ENCODE results near the gene FURIN.
"Not testable (repeated sequence)": the region's sequence is repeated elsewhere in the genome, so short reads cannot be mapped to it uniquely, and the experiment has no call there.

FURIN gene

DNA sequence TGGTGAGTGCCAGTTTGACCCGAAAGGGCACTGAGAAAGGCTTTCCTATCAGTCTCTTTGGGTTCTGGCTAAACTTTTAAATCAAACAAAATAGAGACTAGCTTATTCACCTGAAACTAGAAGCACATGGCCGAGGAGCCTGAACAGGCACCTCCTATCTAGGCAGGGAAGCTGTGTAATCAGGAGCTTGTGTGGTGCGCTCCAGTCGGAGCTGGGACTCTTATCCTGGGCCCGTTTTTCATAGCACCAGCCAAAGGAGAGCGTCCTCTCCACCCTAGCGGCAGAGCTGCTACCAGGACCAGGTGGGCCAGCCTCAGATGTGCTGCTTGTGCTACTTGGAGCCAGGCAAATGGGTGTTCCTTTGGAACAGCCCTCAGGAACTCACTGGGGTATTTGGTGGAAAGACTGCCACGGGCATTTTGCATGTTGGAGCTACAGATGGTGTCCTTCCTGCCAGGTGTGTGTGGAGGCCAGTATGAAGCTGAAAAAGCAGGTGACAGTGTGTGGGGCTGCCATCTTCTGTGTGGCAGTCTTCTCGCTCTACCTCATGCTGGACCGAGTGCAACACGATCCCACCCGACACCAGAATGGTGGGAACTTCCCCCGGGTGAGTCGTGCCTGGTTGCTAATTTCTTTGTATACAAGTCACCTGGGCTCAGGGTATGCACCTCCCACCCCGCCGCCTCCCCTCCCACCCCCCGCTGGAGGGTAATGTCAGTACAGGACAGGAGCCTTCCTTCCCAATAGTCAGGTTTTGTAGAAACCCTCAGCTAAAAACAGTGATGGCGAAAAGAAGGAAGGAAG, 35.5 kb downstream of the FURIN start:
- no peak for DNase-seq

DNA sequence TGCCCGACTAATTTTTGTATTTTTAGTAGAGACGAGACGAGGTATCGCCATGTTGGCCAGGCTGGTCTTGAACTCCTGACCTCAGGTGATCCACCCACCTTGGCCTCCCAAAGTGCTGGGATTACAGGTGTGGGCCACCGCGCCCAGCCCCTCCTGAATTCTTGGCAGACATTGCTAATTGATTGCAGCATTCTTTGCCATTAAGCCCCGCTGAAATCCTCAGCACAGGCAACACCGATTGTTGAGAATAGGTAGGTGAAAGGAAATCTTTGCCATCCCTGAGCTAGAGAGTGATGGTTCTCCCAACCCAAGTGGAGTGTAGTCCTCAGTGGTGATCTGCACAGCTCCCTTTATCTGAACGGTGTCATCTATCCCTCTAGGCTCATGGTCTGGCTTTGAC, 36.4 kb downstream of the FURIN start:
- DNase-seq = no peak

DNA sequence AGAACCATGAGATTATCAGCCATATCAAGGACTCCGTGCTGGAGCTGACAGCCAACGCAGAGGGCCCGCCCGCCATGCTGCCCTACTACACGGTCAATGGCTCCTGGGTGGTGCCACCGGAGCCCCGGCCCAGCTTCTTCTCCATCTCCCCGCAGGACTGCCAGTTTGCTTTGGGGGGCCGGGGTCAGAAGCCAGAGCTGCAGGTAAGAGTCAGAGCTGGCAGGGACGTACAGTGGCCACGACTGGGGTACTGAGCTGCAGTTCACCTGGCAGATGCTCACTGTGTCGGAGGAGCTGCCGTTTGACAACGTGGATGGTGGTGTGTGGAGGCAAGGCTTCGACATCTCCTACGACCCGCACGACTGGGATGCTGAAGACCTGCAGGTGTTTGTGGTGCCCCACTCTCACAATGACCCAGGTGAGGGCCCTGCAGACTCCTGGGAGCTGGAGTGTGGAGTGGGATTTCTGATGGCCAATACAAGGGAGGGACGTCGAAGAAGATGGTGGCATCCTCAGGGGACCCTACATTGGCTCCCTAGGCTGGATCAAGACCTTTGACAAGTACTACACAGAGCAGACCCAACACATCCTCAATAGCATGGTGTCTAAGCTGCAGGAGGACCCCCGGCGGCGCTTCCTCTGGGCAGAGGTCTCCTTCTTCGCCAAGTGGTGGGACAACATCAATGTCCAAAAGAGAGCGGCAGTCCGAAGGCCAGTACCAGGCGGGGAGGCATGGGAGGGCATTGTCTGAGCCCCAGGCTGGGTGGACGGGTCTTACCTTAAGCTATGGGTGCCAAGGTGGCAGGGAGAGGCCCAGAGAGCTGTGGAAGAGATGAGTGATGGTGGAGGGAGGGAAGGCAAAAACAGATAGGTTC, 37.2 kb downstream of the FURIN start:
- DNase-seq = no peak

DNA sequence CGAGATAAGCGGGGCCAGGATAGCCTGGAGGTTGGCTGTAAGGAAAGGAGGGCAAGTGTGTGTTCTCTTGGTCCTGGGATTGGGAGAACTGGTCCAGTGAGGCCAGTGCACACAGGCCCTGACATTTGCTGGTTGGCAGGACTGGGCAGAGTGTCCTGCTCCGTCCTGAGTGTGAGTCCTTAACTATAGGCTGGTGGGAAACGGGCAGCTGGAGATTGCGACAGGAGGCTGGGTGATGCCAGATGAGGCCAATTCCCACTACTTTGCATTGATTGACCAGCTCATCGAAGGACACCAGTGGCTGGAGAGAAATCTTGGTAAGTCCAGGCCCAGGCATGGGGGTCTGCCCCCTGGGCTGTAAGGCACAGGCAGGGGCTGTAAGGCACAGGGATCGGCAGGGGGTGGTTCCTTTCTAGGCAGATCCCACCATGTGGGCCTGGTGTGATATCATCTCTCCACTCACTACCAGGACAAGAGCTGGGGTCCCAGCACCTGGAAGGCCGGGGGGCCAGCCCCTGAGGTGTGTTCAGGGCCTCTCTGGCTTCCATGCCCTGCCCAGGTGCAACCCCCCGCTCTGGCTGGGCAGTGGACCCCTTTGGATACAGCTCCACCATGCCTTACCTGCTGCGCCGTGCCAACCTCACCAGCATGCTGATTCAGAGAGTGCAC, 37.9 kb downstream of the FURIN start:
- DNase-seq = no peak

DNA sequence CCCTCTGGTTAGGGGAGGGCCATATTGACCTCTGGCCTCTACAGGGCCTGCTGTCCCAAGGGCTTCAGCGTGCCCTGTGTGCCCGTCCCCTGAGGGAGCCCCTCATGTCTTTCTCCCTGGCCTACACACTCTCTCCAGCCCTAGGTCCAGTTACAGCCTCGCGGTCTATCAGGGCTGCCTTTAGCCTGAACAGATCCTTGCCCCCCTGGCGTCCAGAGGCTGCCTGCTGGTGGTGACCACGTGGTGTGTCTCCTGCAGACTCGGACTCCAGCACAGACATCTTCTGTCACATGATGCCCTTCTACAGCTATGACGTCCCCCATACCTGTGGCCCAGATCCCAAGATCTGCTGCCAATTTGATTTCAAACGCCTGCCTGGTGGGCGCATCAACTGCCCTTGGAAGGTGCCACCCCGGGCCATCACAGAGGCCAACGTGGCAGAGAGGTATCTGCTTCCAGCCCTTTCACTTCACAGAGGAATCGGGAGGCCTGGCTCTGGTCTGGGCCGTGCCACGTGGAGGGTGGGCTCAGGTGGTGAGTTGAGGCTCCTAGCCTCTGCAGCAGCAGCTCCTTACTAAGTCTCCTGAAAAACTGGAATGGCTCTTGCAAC, 38.8 kb downstream of the FURIN start:
- no peak for DNase-seq

DNA sequence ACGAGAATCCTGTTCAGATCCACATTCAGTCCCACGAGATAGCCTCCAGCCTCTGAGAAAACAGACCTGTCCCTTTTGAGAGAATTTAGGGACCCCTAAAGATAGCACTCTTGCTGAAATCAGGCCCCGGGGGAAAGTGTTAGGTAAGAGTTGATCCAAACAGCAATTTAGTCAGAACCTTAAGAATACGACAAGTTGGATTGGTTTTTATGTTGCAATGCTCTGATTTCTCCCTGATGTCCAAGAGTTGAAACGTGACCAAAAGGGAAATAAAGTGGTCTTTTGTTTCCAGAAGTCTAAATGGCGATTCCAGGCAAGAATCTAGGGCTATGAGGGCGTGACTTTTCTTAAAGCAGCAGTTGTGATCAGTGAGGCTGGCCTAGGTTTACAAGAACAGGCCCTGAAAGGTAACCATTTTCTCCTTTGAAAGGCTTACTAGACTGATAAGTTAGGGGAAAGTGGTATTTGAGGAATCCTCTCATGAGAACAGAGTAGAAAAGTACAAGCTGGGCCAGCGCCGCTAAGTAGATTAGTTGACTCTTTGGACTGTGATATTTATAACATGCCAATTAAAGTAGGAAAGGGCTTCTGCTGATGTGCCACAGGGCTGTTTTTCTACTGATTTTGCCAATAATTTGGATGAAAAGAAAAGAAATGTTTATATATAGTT, 39.6 kb downstream of the FURIN start:
- DNase-seq = no peak

DNA sequence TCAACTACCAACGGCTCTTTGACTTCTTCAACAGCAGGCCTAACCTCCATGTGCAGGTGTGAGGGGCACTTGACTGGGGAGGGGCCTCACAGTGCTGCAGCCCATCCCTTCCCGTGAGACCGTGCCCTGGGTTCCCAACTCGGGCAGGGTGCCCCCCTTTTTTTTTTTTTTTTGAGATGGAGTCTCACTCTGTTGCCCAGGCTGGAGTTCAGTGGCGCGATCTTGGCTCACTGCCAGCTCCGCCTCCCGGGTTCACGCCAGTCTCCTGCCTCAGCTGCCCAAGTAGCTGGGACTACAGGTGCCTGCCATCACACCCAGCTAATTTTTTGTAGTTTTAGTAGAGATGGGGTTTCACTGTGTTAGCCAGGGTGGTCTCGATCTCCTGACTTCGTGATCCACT, 41.1 kb downstream of the FURIN start:
- not testable (repeated sequence) for DNase-seq

DNA sequence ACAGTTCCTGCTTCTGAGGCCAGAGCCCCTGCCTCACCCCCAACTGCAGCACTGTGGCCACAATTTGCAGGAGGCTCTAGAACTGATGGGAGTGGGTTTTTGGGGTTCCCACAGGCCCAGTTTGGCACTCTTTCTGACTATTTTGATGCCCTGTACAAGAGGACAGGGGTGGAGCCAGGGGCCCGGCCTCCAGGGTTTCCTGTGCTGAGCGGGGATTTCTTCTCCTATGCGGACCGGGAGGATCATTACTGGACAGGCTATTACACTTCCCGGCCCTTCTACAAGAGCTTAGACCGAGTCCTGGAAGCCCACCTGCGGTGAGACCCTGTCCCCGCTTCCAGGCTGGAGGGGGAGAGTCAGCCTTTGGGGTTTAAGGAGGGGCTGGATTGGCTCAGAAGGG, 41.6 kb downstream of the FURIN start:
- DNase-seq = no peak

DNA sequence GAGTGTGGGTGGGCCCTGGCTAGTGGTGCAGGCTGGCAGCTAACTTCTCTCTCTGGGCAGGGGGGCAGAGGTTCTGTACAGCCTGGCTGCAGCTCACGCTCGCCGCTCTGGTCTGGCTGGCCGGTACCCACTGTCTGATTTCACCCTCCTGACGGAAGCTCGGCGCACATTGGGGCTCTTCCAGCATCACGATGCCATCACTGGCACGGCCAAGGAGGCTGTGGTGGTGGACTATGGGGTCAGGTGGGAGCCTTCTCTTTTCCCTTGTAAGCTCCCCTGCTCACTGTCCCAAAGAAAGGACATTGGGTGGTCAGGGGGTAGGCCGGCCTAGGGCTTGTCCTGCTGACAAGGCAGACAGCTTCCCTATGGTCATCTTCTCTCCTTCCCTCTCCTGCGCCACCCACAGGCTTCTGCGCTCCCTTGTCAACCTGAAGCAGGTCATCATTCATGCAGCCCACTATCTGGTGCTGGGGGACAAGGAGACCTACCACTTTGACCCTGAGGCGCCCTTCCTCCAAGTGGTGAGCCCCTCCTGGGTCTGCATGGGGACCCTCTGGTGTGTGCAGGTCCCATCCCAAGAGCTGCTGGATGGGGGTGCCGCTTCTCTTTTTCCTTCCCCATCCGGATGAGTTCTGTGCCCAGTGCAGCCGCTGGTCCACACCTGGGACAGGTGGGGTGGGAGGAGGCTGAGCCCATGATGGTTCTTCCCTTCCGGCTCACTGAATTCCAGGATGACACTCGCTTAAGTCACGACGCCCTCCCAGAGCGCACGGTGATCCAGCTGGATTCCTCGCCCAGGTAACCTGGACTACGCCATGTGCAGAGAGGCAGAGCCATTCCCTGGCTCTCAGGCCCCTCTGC, 42.3 kb downstream of the FURIN start:
- DNase-seq = no peak

DNA sequence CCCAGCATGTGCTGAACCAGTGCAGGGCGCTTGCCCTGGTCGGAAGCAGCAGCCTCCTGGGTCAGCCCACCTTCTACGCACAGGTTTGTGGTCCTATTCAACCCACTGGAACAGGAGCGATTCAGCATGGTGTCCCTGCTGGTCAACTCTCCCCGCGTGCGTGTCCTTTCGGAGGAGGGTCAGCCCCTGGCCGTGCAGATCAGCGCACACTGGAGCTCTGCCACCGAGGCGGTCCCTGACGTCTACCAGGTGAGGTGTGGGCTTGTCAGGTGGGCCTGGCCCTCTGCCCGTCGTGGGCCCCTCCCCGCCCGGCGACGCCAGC, 42.9 kb downstream of the FURIN start:
- DNase-seq = no peak

DNA sequence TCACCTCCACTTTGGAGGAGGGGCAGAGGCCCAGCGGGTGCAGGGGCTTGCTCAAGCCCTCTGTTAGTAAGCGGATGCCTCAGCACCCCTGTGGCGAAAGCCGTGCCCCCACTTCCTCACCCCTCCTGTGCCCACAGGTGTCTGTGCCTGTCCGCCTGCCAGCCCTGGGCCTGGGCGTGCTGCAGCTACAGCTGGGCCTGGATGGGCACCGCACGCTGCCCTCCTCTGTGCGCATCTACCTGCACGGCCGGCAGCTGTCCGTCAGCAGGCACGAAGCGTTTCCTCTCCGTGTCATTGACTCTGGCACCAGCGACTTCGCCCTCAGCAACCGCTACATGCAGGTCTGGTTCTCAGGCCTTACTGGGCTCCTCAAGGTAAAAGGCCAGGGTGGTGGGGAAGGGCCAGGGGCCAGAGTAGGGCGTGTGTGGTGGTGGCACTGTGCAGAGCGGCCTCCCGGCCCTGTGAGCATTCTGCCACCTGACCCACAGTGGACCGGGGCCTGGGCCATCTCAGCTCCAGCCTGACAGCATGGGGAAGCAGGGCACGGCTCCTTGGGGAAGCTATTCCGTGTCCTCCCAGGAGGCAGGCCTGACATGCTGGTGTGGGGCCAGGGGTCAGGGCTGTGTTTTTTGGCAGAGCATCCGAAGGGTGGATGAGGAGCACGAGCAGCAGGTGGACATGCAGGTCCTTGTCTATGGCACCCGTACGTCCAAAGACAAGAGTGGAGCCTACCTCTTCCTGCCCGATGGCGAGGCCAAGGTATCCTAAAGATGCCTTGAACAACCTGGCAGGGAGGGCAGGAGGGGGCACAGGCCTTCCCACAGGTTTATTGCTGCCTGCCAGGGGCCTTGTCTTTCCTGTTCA, 43.8 kb downstream of the FURIN start:
- no peak for DNase-seq

DNA sequence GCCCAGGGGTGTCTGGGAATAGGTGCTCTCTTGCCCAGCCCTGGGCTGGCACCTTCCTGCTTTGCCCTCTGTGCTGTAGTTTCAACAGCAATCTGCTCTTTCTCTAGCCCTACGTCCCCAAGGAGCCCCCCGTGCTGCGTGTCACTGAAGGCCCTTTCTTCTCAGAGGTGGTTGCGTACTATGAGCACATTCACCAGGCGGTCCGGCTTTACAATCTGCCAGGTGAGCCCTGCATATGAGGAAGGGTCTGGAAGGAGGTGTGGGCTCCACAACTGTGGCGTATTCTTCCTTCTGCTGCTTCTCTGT, 44.3 kb downstream of the FURIN start:
- no peak for DNase-seq

DNA sequence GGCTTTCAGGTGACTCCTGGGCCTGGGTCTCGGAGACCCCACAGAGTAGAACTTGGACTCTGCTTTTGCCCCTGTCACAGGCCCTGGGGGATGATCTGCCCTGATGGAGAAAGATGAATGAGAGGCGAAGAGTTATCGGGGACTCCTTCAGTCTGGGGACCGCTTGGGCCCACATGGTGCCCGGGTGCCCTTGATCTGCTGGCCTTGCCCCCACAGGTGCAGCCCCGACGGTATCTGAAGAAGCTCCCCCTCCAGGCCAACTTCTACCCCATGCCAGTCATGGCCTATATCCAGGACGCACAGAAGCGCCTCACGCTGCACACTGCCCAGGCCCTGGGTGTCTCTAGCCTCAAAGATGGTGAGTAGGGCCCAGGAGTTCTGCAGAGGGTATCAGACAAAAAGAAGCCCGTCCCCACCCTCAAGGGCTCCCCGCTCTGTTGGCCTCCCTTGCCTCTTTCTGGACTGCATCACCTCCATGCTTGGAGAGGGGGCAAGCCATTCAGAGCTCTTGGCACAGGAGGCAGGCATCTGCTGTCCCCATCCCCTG, 45.1 kb downstream of the FURIN start:
- no peak for DNase-seq

DNA sequence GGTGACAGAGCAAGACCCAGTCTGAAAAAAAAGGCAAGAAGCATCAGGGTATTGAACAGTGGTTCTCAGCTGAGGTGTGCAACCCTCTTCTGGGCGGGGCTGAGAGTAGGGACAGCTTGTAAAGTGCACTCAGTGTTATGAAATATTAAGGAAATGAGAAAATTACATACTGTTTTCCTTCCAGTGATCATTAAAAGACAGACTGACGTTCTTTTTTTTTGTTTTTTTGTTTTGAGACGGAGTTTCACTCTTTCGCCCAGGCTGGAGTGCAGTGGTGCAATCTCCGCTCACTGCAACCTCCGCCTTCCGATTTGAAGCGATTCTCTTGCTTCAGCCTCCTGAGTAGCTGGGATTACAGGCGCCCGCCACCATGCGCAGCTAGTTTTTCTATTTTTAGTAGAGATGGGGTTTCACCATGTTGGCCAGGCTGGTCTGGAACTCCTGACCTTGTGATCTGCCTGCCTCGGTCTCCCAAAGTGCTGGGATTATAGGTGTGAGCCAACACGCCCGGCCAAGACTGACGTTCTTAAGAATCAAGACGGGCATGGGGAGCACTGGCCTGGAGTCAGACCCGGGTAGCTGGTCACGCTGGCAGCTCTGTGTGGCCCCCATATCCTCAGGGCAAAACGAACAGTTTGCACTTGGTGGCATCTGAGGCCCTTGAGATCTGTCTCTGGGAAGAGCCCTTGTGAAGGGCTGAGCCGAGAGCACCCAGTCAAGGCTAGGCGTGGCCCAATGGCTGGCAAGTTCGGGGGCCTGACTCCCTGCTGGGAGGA, 46.1 kb downstream of the FURIN start:
- DNase-seq = no peak

DNA sequence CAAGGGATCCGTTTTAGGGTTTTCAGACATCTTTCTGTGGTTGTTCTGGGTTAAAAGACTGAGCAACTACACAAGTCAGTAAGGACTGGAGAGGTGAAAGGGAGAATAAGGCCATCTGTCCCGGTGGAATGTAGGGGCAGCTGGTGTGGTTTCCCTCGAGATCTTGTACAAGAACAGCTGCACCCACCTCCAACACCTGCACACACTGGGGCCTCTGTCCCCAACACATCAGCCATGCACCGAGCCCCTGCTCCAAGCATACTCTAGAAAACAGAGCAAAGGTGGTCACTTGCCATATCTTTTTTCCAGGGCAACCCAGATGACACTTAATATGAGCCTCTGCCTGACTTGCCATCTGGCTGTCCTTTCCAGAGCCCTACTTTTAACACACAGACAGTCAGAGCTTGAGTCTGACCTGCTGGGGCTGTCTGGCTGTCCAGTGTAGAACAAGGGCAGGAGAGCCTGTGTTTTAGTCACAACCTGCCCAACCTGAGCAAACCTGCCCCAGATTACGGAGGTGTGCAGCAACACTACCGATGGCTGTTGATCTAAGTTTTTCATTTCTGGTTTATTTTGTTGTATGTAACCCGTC, 46.9 kb downstream of the FURIN start:
- DNase-seq = no peak

DNA sequence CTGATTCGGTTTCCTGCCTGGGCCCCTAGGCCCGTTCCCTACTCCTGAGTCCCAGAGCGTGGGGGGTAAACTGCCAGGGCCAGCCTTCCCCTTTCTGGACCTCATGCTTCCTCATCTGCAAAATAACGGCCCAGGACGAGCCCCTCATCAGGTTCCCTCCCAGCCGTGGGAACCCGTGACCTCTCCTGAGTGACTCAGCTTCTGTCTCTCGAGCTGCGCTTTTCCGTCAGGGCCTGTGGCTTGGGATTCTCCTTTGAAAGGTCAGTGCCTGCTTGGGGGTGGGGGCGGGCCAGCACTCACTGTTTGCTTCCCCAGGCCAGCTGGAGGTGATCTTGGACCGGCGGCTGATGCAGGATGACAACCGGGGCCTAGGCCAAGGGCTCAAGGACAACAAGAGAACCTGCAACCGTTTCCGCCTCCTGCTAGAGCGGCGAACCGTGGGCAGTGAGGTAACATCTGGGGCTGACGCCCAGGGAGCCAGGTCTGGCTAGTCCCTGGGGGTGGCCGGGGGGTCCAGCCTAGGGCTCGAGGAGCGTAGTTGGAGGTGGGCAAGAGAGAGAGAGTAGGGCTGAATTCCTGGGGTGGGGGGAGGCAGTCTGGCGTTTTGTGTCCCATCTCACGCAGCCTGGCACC, 47.5 kb downstream of the FURIN start:
- no peak for DNase-seq

DNA sequence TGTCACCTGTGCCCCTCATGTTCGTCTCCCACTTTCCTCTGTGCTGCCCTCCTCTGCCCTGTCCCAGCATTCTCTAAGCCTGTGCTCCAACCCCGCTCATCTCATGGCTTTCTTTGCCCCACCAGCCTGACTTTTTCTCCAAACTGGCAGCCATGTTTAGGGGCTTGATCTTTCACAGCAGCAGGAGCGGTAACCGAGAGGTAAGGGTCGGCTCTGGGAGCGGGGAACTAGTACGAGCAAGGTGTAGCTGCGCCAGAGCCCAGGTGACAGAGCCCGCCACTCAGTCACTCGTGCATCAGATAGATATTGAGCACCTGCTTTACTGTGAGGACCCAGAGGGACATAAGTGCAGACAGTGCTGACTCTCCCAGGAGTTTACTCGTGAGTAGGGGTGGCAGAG, 48.1 kb downstream of the FURIN start:
- DNase-seq = no peak

DNA sequence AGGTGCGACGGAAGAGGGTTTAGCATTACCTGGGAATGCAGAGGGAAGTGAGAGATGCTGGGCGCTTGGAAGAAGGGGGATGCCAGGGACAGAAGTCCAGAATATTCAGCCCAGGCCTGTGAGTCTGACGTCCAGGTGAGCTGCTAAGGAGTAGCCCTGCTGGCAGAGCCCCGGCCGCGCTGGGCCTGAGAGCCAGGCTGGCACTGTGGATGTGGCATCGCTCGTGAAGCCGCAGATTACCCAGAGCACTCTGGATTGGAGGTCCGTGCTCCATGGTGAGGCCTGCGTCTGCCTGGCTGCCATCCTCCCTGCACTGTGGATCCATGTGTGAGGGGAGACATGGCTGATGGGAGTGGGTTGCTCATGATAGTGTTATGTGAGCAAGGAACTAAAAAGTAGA, 49.2 kb downstream of the FURIN start:
- no peak for DNase-seq

Measured in central memory CD4-positive, alpha-beta T cell (primary cell).